GM12878 (cell line): ENCODE measurements around the gene MDH1B.

Experiments used
- BCL11A ChIP-seq: IDR thresholded peaks from 2 replicates; pipeline ENCODE4 v1.6.1; 2011; ENCODE audit warnings: low read depth, low read length
- BCL3 ChIP-seq: IDR thresholded peaks from 2 replicates; pipeline ENCODE4 v1.6.1; 2011; ENCODE audit warnings: borderline replicate concordance, low read depth, mild to moderate bottlenecking, moderate library complexity, low read length; ENCODE audit not compliant: insufficient read depth, poor library complexity, severe bottlenecking
- DPF2 ChIP-seq: fragments of 450-650 bp; IDR thresholded peaks from 2 replicates; pipeline ENCODE4 v1.6.1; 2017; ENCODE audit warnings: mild to moderate bottlenecking
- GABPA ChIP-seq: IDR thresholded peaks from 2 replicates; pipeline ENCODE4 v1.6.1; 2014; ENCODE audit warnings: antibody characterized with exemption, low read depth, mild to moderate bottlenecking, inconsistent platforms
- HDGF ChIP-seq: fragments of 450-650 bp; IDR thresholded peaks from 2 replicates; pipeline ENCODE4 v1.6.1; 2016; ENCODE audit warnings: antibody characterized with exemption
- NFYB ChIP-seq: IDR thresholded peaks from 2 replicates; pipeline ENCODE4 v1.6.1; 2011; ENCODE audit warnings: low read depth, mild to moderate bottlenecking, low read length, improper control_type of control experiment, moderate library complexity; ENCODE audit not compliant: insufficient read depth
- PAX5 ChIP-seq: IDR thresholded peaks from 2 replicates; pipeline ENCODE4 v1.6.1; 2011; ENCODE audit warnings: low read depth, low read length, borderline replicate concordance
- POLR2A ChIP-seq: IDR thresholded peaks from 2 replicates; pipeline ENCODE4 v1.6.1; 2011; ENCODE audit warnings: low read depth, mild to moderate bottlenecking, low read length
- RCOR1 ChIP-seq: conservative IDR thresholded peaks from 2 replicates; pipeline ENCODE4 v1.6.1; 2012; ENCODE audit warnings: low read depth, low read length, improper control_type of control experiment
- REST ChIP-seq: IDR thresholded peaks from 2 replicates; pipeline ENCODE4 v1.6.1; 2012; ENCODE audit warnings: mild to moderate bottlenecking, low read depth, low read length
- USF2 ChIP-seq: IDR thresholded peaks from 2 replicates; pipeline ENCODE4 v1.6.1; 2011; ENCODE audit warnings: low read depth, low read length, improper control_type of control experiment, borderline replicate concordance
- YY1 ChIP-seq: IDR thresholded peaks from 2 replicates; pipeline ENCODE4 v1.6.1; 2011; ENCODE audit warnings: low read depth, mild to moderate bottlenecking, low read length
- ZSCAN29 ChIP-seq: fragments of 450-650 bp; IDR thresholded peaks from 2 replicates; pipeline ENCODE4 v1.6.1; 2017; ENCODE audit warnings: mild to moderate bottlenecking, moderate library complexity
- TF ChIP-seq, protein P1 (sequence below), 3 experiments: IDR thresholded peaks in 2 of 3; conservative IDR thresholded peaks in 1 of 3; 2 replicates each; pipeline ENCODE4 v1.5.1; 2011; ENCODE audit warnings: low read depth in 3 of 3, low read length in 3 of 3, mild to moderate bottlenecking in 3 of 3, control low read depth in 2 of 3, moderate library complexity in 2 of 3, inconsistent platforms in 1 of 3, mixed read lengths in 1 of 3; ENCODE audit not compliant: control insufficient read depth in 2 of 3, insufficient read depth in 1 of 3; ENCODE audit errors: extremely low read depth in 1 of 3

GRCh38 chr2:206739271-206739670 is 25.9 kb downstream of the MDH1B start:
- no peak for TF ChIP-seq YY1
- TF ChIP-seq POLR2A, result no peak
- TF ChIP-seq DPF2, result no peak
- TF ChIP-seq RCOR1, result no peak
- TF ChIP-seq, protein P1, sequence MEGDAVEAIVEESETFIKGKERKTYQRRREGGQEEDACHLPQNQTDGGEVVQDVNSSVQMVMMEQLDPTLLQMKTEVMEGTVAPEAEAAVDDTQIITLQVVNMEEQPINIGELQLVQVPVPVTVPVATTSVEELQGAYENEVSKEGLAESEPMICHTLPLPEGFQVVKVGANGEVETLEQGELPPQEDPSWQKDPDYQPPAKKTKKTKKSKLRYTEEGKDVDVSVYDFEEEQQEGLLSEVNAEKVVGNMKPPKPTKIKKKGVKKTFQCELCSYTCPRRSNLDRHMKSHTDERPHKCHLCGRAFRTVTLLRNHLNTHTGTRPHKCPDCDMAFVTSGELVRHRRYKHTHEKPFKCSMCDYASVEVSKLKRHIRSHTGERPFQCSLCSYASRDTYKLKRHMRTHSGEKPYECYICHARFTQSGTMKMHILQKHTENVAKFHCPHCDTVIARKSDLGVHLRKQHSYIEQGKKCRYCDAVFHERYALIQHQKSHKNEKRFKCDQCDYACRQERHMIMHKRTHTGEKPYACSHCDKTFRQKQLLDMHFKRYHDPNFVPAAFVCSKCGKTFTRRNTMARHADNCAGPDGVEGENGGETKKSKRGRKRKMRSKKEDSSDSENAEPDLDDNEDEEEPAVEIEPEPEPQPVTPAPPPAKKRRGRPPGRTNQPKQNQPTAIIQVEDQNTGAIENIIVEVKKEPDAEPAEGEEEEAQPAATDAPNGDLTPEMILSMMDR (IDR thresholded peaks at IDR 0.05 in 2 of 3, conservative IDR thresholded peaks at IDR 0.05 in 1 of 3; ENCODE audit: control insufficient read depth in 2 of 3, extremely low read depth in 1 of 3, insufficient read depth in 1 of 3, low read depth in 3 of 3, low read length in 3 of 3), result no peak
- TF ChIP-seq BCL11A, result no peak
- no peak for TF ChIP-seq NFYB
- TF ChIP-seq BCL3, result no peak
- TF ChIP-seq GABPA, result no peak
- TF ChIP-seq ZSCAN29, result no peak
- no peak for TF ChIP-seq PAX5
- no peak for TF ChIP-seq HDGF
- TF ChIP-seq USF2, result no peak
- no peak for TF ChIP-seq REST
